Measurements from ENCODE around the gene FAM168A. TPM values are rescaled to one million over a fixed set of nuclear protein-coding genes. Genes with fewer than 3 reads are reported as not detected.
"Not testable (repeated sequence)": the region's sequence is repeated elsewhere in the genome, so short reads cannot be mapped to it uniquely, and the experiment has no call there.

The FAM168A gene
- total RNA-seq, 2 experiments from 2014 or later, result 12.7 to 17.5 TPM

GRCh38 chr11:73498343-73498742, 99.6 kb downstream of the FAM168A start:
- Mint-ChIP-seq H3K27me3 (no peaks in the 10 kb centered on the region), H3K9me3 (ENCODE audit: low read depth) (peaks cover 2% of the 10 kb centered on the region), H3K4me3 (no peak overlapping the region), H3K36me3 (ENCODE audit: low read depth) (peaks cover 12% of the 10 kb centered on the region), H3K27ac (no peak overlapping the region), H3K4me1 (peaks cover 23% of the 10 kb centered on the region)
- ATAC-seq, result no peak
- CTCF ChIA-PET, result no interaction called here
- intact Hi-C loops (cut with DNase I, micrococcal nuclease), result no loop called here
- POLR2A ChIA-PET, result interaction anchor here (0.7 kb wide), 1 partner anchor 19 kb away, joined by 3 read pairs; no protein-coding TSS in a partner anchor
- DNase-seq, result no peak

- Mint-ChIP-seq H3K4me1 (peaks cover 6% of the 10 kb centered on the region), H3K27ac (no peak overlapping the region), H3K4me3 (no peak overlapping the region), H3K36me3 (ENCODE audit: low read depth) (peaks cover 5% of the 10 kb centered on the region), H3K27me3 (no peaks in the 10 kb centered on the region), H3K9me3 (ENCODE audit: low read depth) (no peaks in the 10 kb centered on the region)
- POLR2A ChIA-PET, result no interaction called here
- CTCF ChIA-PET, result no interaction called here
- intact Hi-C loops (cut with DNase I, micrococcal nuclease), result no loop called here
- DNase-seq (no peak), ATAC-seq (no peak)
Observed at GRCh38 chr11:73496134-73496533, 101.8 kb downstream of the FAM168A start.

GRCh38 chr11:73495731-73496130, 102.2 kb downstream of the FAM168A start:
- H3K4me3 Mint-ChIP-seq, result no peak overlapping the region
- intact Hi-C loops (cut with DNase I, micrococcal nuclease), result no loop called here
- CTCF ChIA-PET, result no interaction called here
- POLR2A ChIA-PET, result no interaction called here
- no peak for ATAC-seq
- H3K36me3 Mint-ChIP-seq (ENCODE audit: low read depth), result peaks cover 5% of the 10 kb centered on the region
- no peaks in the 10 kb centered on the region for H3K27me3 Mint-ChIP-seq
- no peaks in the 10 kb centered on the region for H3K9me3 Mint-ChIP-seq (ENCODE audit: low read depth)
- no peak overlapping the region for H3K27ac Mint-ChIP-seq
- no peak for DNase-seq
- peaks cover 2% of the 10 kb centered on the region for H3K4me1 Mint-ChIP-seq

GRCh38 chr11:73493956-73494598, 103.8 kb downstream of the FAM168A start:
- H3K36me3 Mint-ChIP-seq (ENCODE audit: low read depth), result peaks cover under 1% of the 10 kb centered on the region
- no peak for ATAC-seq
- no peaks in the 10 kb centered on the region for H3K4me1 Mint-ChIP-seq
- no peaks in the 10 kb centered on the region for H3K9me3 Mint-ChIP-seq (ENCODE audit: low read depth)
- ChIA-PET CTCF (interaction anchor here (1.1 kb wide), 1 partner anchor 16 kb away, joined by 4 read pairs; no protein-coding TSS in a partner anchor), POLR2A (no interaction called here)
- no peak overlapping the region for H3K4me3 Mint-ChIP-seq
- no peak for DNase-seq
- H3K27ac Mint-ChIP-seq, result no peak overlapping the region
- intact Hi-C loops (cut with DNase I, micrococcal nuclease), result no loop called here
- no peaks in the 10 kb centered on the region for H3K27me3 Mint-ChIP-seq

GRCh38 chr11:73481626-73482025, 116.3 kb downstream of the FAM168A start:
- no peak for DNase-seq
- Mint-ChIP-seq H3K27me3 (no peaks in the 10 kb centered on the region), H3K4me3 (no peak overlapping the region), H3K9me3 (ENCODE audit: low read depth) (peaks cover 7% of the 10 kb centered on the region), H3K27ac (no peak overlapping the region), H3K4me1 (peaks cover 3% of the 10 kb centered on the region), H3K36me3 (ENCODE audit: low read depth) (peaks cover 5% of the 10 kb centered on the region)
- ChIA-PET CTCF (no interaction called here), POLR2A (no interaction called here)
- ATAC-seq, result no peak
- intact Hi-C loops (cut with DNase I, micrococcal nuclease), result no loop called here

- peaks cover 3% of the 10 kb centered on the region for H3K4me1 Mint-ChIP-seq
- H3K9me3 Mint-ChIP-seq (ENCODE audit: low read depth), result peaks cover 8% of the 10 kb centered on the region
- no peak overlapping the region for H3K27ac Mint-ChIP-seq
- POLR2A ChIA-PET, result no interaction called here
- H3K36me3 Mint-ChIP-seq (ENCODE audit: low read depth), result peaks cover 5% of the 10 kb centered on the region
- ATAC-seq (no peak), DNase-seq (no peak)
- intact Hi-C loops (cut with DNase I, micrococcal nuclease), result no loop called here
- CTCF ChIA-PET, result interaction anchor here (0.5 to 2.5 kb wide), 3 partner anchors 11 to 964 kb away, joined by 3 to 12 read pairs (median 3); no protein-coding TSS in a partner anchor
- H3K4me3 Mint-ChIP-seq, result no peak overlapping the region
- no peaks in the 10 kb centered on the region for H3K27me3 Mint-ChIP-seq
Observed at GRCh38 chr11:73480677-73481076, 117.2 kb downstream of the FAM168A start.

- no peak overlapping the region for H3K27ac Mint-ChIP-seq
- H3K36me3 Mint-ChIP-seq (ENCODE audit: low read depth), result peaks cover 5% of the 10 kb centered on the region
- DNase-seq, result peak; percentile 9
- ChIA-PET POLR2A (interaction anchor here (0.6 kb wide), 1 partner anchor 20 kb away, joined by 3 read pairs; no protein-coding TSS in a partner anchor), CTCF (interaction anchor here (0.6 to 2.5 kb wide), 10 partner anchors 9 to 183 kb away, joined by 3 to 12 read pairs (median 4); no protein-coding TSS in a partner anchor)
- H3K27me3 Mint-ChIP-seq, result no peaks in the 10 kb centered on the region
- H3K4me1 Mint-ChIP-seq, result peaks cover 3% of the 10 kb centered on the region
- H3K9me3 Mint-ChIP-seq (ENCODE audit: low read depth), result peaks cover 8% of the 10 kb centered on the region
- intact Hi-C loops (cut with DNase I, micrococcal nuclease), result no loop called here
- ATAC-seq, result no peak
- no peak overlapping the region for H3K4me3 Mint-ChIP-seq
Observed at GRCh38 chr11:73478737-73479347, 119.1 kb downstream of the FAM168A start.

- ChIA-PET CTCF (interaction anchor here (2.4 kb wide), 1 partner anchor 148 kb away, joined by 9 read pairs; no protein-coding TSS in a partner anchor), POLR2A (no interaction called here)
- DNase-seq, result no peak
- no peak for ATAC-seq
- intact Hi-C loops (cut with DNase I, micrococcal nuclease), result no loop called here
- peaks cover 5% of the 10 kb centered on the region for H3K4me1 Mint-ChIP-seq
- H3K4me3 Mint-ChIP-seq, result no peak overlapping the region
- H3K27me3 Mint-ChIP-seq, result no peaks in the 10 kb centered on the region
- peaks cover 5% of the 10 kb centered on the region for H3K36me3 Mint-ChIP-seq (ENCODE audit: low read depth)
- no peak overlapping the region for H3K27ac Mint-ChIP-seq
- H3K9me3 Mint-ChIP-seq (ENCODE audit: low read depth), result peaks cover 8% of the 10 kb centered on the region
Observed at GRCh38 chr11:73477518-73477917, 120.4 kb downstream of the FAM168A start.

GRCh38 chr11:73475549-73476095, 122.3 kb downstream of the FAM168A start:
- peaks cover 8% of the 10 kb centered on the region for H3K9me3 Mint-ChIP-seq (ENCODE audit: low read depth)
- no peak for DNase-seq
- H3K4me1 Mint-ChIP-seq, result peaks cover 2% of the 10 kb centered on the region
- peaks cover 6% of the 10 kb centered on the region for H3K36me3 Mint-ChIP-seq (ENCODE audit: low read depth)
- H3K27ac Mint-ChIP-seq, result no peak overlapping the region
- H3K4me3 Mint-ChIP-seq, result no peak overlapping the region
- intact Hi-C loops (cut with DNase I, micrococcal nuclease), result no loop called here
- POLR2A ChIA-PET, result no interaction called here
- no peaks in the 10 kb centered on the region for H3K27me3 Mint-ChIP-seq
- no peak for ATAC-seq
- CTCF ChIA-PET, result interaction anchor here (0.7 kb wide), 1 partner anchor 150 kb away, joined by 3 read pairs; no protein-coding TSS in a partner anchor

- no peaks in the 10 kb centered on the region for H3K27me3 Mint-ChIP-seq
- peaks cover 7% of the 10 kb centered on the region for H3K36me3 Mint-ChIP-seq (ENCODE audit: low read depth)
- H3K4me1 Mint-ChIP-seq, result peaks cover 2% of the 10 kb centered on the region
- ATAC-seq (no peak), DNase-seq (no peak)
- intact Hi-C loops (cut with DNase I, micrococcal nuclease), result no loop called here
- H3K4me3 Mint-ChIP-seq, result no peak overlapping the region
- CTCF ChIA-PET, result no interaction called here
- no peak overlapping the region for H3K27ac Mint-ChIP-seq
- POLR2A ChIA-PET, result no interaction called here
- peaks cover 8% of the 10 kb centered on the region for H3K9me3 Mint-ChIP-seq (ENCODE audit: low read depth)
Observed at GRCh38 chr11:73473252-73473651, 124.7 kb downstream of the FAM168A start.

- intact Hi-C loops (cut with DNase I, micrococcal nuclease); H3K27ac Mint-ChIP-seq; H3K36me3 Mint-ChIP-seq (ENCODE audit: low read depth); DNase-seq; H3K27me3 Mint-ChIP-seq; H3K4me3 Mint-ChIP-seq; H3K9me3 Mint-ChIP-seq (ENCODE audit: low read depth); H3K4me1 Mint-ChIP-seq; POLR2A ChIA-PET; ATAC-seq: not testable (repeated sequence)
- CTCF ChIA-PET, result interaction anchor here (2.1 to 3.1 kb wide), 2 partner anchors 9 to 119 kb away, joined by 7 to 12 read pairs; no protein-coding TSS in a partner anchor
Observed at GRCh38 chr11:73470036-73470612, 127.8 kb downstream of the FAM168A start.
